Lung (tissue), 12 donors: Measurements from ENCODE around the gene ELOF1. TPM values are rescaled to one million over a fixed set of nuclear protein-coding genes. Genes with fewer than 3 reads are reported as not detected.

Experiments used
- ATAC-seq: fragments of 200-7000 bp; cut with Tn5 transposase; one replicate; pipeline ENCODE4 v1.9.1; 2020; ENCODE audit warnings: moderate number of reproducible peaks; ENCODE audit not compliant: insufficient read depth, low FRiP score
- DNase-seq, 3 donors: peaks; one replicate each; pipeline ENCODE4 v3.0.0-alpha.2; 2013 to 2017
- H3K27ac ChIP-seq, 2 donors: one replicate each; pipeline ENCODE4 v1.5.1; 2013; ENCODE audit warnings: mild to moderate bottlenecking in 2 of 2, moderate library complexity in 2 of 2, control low read depth in 1 of 2, inconsistent platforms in 1 of 2, low read depth in 1 of 2, low read length in 1 of 2
- H3K27me3 ChIP-seq, 3 donors: one replicate each; pipeline ENCODE4 v1.5.1; 2013; ENCODE audit warnings: low read length in 2 of 3; ENCODE audit not compliant: control insufficient read depth in 3 of 3, insufficient read depth in 3 of 3
- H3K36me3 ChIP-seq, 4 donors: one replicate each; pipeline ENCODE4 v1.5.1; 2013; ENCODE audit warnings: low read length in 4 of 4, mild to moderate bottlenecking in 1 of 4, moderate library complexity in 1 of 4; ENCODE audit not compliant: control insufficient read depth in 4 of 4, insufficient read depth in 4 of 4
- H3K4me1 ChIP-seq, 5 donors: one replicate each; pipeline ENCODE4 v1.5.1; 2013; ENCODE audit warnings: low read length in 5 of 5, mild to moderate bottlenecking in 2 of 5, moderate library complexity in 1 of 5; ENCODE audit not compliant: control insufficient read depth in 5 of 5, insufficient read depth in 5 of 5
- H3K4me3 ChIP-seq: one replicate; pipeline ENCODE4 v1.5.1; 2013; ENCODE audit warnings: mild to moderate bottlenecking, control low read depth, moderate library complexity
- H3K9ac ChIP-seq, 2 donors: one replicate each; pipeline ENCODE4 v1.5.1; 2013; ENCODE audit warnings: low read length in 2 of 2, control low read depth in 1 of 2; ENCODE audit not compliant: insufficient read depth in 1 of 2
- H3K9me3 ChIP-seq, 4 donors: one replicate each; pipeline ENCODE4 v1.5.1; 2013; ENCODE audit warnings: low read length in 3 of 4, mild to moderate bottlenecking in 1 of 4, moderate library complexity in 1 of 4; ENCODE audit not compliant: control insufficient read depth in 4 of 4, insufficient read depth in 3 of 4
- WGBS, 2 donors: extraction: QIAGEN DNeasy Blood & Tissue Kit; methylation state at CpG; one replicate each; pipeline ENCODE4 v1.1.7; 2013; 5-methylcytosine and 5-hydroxymethylcytosine counted together
- polyA plus RNA-seq, 2 donors: library from polyadenylated mRNA; stranded (reverse); fragments of 200-250 nt; gene quantifications; one replicate each; pipeline ENCODE4 v1.2.1, GENCODE V29; 2013
- total RNA-seq, 2 donors: library from RNA; depleted of rRNA in 1 of 2; stranded (reverse); fragments of >200 nt in 1 of 2; gene quantifications; one replicate each; pipeline ENCODE4 v1.2.1, GENCODE V29; 2014 to 2021
- TF ChIP-seq, protein P1 (sequence below): IDR thresholded peaks from 2 replicates; pipeline ENCODE4 v1.5.1; 2012; ENCODE audit warnings: mild to moderate bottlenecking; ENCODE audit errors: control extremely low read depth, extremely low read depth
- donor health status: control.
- donor health status: control.
- donor health status: Bipolar disorder and iron deficiency.
- donor health status: healthy.
- donor health status: DM: yes; HTN: yes; CAD: no.

ELOF1 gene
- total and polyA plus RNA-seq, 4 donors, result 19.2 to 82.8 (median 60.5) TPM

GRCh38 chr19:11598746-11599145 lies 39.7 kb upstream of the ELOF1 start:
- Histone ChIP-seq H3K9ac (no peak overlapping the region), H3K27ac (no peak overlapping the region), H3K36me3 (peaks cover 0 to 23% (median 12%) of the 10 kb centered on the region in 4 donors), H3K4me1 (peaks cover 0 to 10% (median 6%) of the 10 kb centered on the region in 5 donors), H3K4me3 (no peak overlapping the region), H3K9me3 (no peaks in the 10 kb centered on the region), H3K27me3 (no peaks in the 10 kb centered on the region)
- 97 to 99% methylated on average over 2 of the region's 2 CpGs for WGBS, 2 donors
- no peak for ATAC-seq
- DNase-seq, result no peak
- TF ChIP-seq, protein P1, sequence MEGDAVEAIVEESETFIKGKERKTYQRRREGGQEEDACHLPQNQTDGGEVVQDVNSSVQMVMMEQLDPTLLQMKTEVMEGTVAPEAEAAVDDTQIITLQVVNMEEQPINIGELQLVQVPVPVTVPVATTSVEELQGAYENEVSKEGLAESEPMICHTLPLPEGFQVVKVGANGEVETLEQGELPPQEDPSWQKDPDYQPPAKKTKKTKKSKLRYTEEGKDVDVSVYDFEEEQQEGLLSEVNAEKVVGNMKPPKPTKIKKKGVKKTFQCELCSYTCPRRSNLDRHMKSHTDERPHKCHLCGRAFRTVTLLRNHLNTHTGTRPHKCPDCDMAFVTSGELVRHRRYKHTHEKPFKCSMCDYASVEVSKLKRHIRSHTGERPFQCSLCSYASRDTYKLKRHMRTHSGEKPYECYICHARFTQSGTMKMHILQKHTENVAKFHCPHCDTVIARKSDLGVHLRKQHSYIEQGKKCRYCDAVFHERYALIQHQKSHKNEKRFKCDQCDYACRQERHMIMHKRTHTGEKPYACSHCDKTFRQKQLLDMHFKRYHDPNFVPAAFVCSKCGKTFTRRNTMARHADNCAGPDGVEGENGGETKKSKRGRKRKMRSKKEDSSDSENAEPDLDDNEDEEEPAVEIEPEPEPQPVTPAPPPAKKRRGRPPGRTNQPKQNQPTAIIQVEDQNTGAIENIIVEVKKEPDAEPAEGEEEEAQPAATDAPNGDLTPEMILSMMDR, result no peak

DNA sequence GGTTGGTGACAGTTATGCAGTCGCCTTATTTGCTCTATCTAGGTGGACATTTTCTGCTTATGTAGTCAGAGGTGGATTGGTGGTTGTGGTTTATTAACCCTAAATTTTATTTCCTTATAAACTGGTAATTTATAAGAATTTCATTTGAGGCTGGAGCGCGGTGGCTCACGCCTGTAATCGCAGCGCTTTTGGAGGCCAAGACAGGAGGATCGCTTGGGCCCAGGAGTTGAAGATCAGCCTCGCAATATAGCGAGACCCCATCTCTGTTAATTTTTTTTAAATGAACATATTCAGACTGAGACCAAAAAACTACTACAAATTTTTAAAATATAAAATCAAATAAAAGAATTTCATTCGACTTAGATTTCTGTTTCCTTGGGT lies 39.1 kb upstream of the ELOF1 start:
- peak overlapping the region; percentile 75 to 91 for H3K9ac ChIP-seq
- TF ChIP-seq, protein P1, result no peak
- ATAC-seq (no peak), DNase-seq (no peak)
- H3K27me3 ChIP-seq, result no peaks in the 10 kb centered on the region
- 59 to 66% methylated on average over 10 of the region's 10 CpGs for WGBS, 2 donors
- H3K4me3 ChIP-seq, result peak overlapping the region; percentile 93
- peak overlapping the region in 1 of 2 donors; percentile 92 for H3K27ac ChIP-seq
- peaks cover 0 to 21% (median 11%) of the 10 kb centered on the region in 4 donors for H3K36me3 ChIP-seq
- H3K9me3 ChIP-seq, result no peaks in the 10 kb centered on the region
- H3K4me1 ChIP-seq, result peaks cover 0 to 10% (median 6%) of the 10 kb centered on the region in 5 donors

DNA sequence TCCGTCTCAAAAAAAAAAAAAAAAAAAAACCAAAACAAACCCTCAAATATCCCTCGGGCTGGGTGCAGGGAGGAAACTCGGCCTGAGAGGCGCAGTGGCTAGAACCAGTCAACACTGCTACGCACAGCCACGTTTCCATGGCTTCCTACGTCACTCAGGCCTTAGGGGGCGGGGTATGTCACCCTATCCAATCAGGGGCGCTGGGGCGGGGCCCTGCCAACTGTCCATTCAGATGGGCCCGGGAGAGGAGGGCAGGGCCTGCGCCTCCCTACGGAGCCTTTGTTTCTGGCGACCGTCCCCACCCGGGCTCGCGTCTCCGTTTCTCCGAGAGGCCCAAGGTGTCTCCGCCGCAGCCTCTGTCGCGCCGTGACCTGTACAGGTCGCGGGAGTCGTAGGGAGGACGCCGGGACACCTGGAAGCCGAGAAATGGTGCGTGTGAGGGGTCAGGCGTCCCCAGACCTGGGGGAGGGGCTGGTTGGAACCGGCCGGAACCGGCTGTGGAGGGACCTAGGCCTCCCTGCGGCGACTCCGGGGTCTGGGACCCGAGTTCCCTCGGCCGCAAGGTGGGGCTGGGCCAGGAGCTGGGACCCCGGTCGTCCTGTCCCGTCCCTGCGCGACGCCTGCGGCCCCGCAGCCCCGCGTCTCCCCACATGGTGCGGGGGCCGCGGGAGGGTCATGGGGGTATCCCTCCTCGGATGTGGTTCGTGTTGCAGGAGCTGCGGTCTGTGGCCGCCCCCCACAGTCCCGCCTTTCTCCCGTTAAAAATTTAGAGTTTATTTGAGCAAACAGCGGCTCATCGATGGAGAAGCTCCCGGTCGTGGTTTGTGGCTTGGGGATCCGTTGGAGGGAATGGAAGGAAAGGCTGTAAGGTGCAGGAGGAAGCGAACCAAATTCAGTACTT lies 38.4 kb upstream of the ELOF1 start, which contains the start of gene ZNF627:
ZNF627 (plus strand) TSS at position 282 of the 901 bp plus-strand sequence; CDS start at position 427, 145 bp downstream.
- Histone ChIP-seq H3K9me3 (no peaks in the 10 kb centered on the region), H3K27me3 (no peaks in the 10 kb centered on the region), H3K9ac (peak within 1 kb of the TSS; percentile 75 to 91), H3K36me3 (peaks cover 0 to 16% (median 8%) of the 10 kb centered on the region in 4 donors), H3K4me1 (peaks cover 0 to 10% (median 6%) of the 10 kb centered on the region in 5 donors), H3K27ac (peak within 1 kb of the TSS; percentile 92 to 99), H3K4me3 (peak within 1 kb of the TSS; percentile 93)
- DNase-seq (peak; percentile 99), ATAC-seq (peak; percentile 100)
- TF ChIP-seq, protein P1, result peak; percentile 11
- 0 to 1% methylated on average over 62 to 67 of the region's 67 CpGs for WGBS, 2 donors
